ENCODE measurements around the gene FAM78A.

DNA sequence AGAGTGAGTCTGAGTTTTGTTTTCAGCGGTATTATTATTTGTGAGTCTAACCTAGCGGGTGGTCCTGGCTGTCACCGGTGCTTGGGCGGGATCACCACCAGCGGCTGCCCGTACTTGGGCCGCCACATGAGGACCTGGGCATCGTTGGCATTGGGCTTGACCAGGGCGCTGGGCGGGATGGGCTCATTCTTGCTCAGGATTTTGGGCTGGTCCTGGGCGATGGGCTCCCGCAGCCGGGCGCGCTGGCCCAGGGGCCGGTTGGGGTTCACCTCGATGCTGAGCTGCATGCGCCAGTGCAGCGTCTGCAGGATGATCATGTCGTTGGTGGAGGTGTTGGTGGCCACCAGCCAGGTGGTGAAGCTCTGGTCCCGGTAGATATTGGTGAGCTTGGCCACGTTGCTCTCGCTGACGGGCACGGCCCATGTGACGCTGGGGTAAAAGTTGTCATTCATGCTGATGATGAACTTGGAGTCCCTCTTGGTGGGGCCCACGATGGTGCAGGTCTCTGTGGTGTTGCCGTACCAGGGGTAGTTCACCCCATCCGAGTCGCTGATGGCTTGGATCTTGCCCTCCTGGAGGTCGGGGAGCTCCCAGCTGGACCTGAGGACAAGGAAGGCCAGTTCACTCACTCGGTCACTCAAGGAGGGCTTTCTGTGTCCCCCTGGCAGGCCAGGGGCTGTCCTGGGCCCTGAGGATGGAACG is 15.4 kb downstream of the FAM78A start:
- TF ChIP-seq, protein P1, sequence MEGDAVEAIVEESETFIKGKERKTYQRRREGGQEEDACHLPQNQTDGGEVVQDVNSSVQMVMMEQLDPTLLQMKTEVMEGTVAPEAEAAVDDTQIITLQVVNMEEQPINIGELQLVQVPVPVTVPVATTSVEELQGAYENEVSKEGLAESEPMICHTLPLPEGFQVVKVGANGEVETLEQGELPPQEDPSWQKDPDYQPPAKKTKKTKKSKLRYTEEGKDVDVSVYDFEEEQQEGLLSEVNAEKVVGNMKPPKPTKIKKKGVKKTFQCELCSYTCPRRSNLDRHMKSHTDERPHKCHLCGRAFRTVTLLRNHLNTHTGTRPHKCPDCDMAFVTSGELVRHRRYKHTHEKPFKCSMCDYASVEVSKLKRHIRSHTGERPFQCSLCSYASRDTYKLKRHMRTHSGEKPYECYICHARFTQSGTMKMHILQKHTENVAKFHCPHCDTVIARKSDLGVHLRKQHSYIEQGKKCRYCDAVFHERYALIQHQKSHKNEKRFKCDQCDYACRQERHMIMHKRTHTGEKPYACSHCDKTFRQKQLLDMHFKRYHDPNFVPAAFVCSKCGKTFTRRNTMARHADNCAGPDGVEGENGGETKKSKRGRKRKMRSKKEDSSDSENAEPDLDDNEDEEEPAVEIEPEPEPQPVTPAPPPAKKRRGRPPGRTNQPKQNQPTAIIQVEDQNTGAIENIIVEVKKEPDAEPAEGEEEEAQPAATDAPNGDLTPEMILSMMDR (conservative IDR thresholded peaks at IDR 0.05; ENCODE audit: low read length): no peak
- no peak for TF ChIP-seq EZH2phosphoT487 (IDR thresholded peaks at IDR 0.05; ENCODE audit: borderline replicate concordance)
